Activated CD8-positive, alpha-beta memory T cell treated with anti-CD3 and anti-CD28 coated beads for 4 hours (primary cell): ENCODE results near the gene TPTE2.
A peak's percentile ranks its signal among the peaks of the same experiment; 100 is the strongest.
"Not testable (repeated sequence)": the region's sequence is repeated elsewhere in the genome, so short reads cannot be mapped to it uniquely, and the experiment has no call there.

Source experiments
- DNase-seq, 2 donors: peaks; one replicate each; pipeline ENCODE4 v3.0.0-alpha.2; 2020; ENCODE audit warnings: low read depth in 2 of 2

TPTE2 gene

DNA sequence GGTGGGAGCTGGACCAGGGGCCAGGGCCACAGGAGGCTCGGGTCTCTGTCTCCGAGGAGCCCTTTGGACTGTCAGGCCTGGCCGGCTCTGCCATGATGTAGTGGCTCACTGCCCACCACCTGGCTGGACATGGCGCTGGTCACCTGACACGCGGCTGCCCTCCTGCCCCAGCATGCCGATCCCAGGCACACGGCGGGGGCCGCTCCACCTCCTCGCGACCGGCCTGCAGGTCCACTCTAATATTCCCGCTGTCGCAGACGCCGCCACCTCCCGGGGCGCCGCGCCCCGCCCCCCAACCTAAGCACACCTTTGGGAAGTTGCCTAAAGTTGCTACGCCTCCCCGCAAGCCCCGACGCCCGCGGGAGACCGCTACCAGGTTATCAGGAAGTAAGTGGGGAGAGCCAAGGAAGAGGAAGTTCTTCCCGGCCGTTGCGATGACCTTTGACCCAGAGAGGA lies at the start of gene TPTE2:
Gene TPTE2 (minus strand): TSS at position 406 of the 456 bp plus-strand sequence. CDS start 58,298 bp downstream, outside the sequence.
- DNase-seq = not testable (repeated sequence)

DNA sequence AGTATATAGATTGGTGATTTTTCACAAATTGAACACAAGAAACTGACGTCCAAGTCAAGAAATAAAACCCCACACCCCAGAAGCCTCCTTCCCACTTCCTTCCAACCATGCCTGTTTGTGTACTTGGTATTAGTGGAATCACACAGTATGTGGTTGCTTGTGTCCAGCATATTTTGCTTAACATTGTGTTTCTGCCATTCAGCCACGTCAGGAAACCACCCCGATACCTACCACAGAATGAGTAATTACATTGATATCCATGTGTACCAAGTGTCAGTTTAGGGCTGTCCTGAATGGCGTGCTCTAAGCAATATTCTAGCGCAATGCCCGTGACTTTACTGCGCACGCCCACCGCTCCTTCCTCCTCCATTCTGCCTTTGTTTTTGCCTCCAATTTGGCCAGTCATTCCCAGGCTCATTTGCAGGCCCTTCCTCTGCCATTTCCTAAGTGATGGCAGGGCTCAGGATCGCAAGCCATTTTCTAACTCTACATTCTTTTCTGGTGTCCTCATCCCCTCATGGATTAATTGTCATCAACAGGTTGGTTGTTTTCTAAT lies 46.3 kb upstream of the TPTE2 start:
- no peak for DNase-seq

DNA sequence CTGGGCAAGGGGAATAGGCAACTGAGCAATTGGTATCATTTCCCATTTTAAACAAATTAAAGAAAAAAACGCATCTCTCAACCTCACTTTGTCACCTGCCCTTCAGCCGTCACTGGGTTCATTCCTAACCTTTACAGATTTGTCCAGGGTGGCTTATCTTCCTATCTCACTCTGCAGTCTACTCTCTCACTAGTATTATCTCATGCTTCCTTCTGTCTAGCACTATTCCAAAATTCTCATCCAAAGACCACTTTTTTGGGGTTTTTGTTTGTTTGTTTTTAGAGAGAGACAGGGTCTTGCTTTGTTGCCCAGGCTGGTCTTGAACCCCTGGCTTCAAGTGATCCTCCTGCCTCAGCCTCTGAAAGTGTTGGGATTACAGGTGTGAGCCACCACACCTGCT lies 45.4 kb upstream of the TPTE2 start:
- no peak for DNase-seq

DNA sequence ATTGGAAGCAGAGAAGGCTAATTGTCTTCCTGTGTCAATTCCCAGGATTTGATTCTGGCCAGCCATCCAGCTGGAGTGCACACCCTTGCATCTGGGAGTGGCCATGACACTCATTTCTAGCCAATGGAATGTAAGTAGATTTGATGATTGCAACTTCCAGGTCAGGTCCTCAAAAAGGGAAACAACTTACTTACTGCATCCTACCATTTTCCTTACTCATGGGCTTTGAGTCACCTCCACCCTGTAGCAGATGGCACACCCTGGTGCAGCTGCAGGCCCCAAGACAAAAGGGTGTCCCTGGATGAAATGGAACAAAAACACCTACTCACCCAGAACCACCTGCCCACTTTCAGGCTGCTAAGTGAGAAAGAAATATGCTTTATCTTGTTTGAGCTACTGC lies 44.8 kb upstream of the TPTE2 start:
- no peak for DNase-seq

DNA sequence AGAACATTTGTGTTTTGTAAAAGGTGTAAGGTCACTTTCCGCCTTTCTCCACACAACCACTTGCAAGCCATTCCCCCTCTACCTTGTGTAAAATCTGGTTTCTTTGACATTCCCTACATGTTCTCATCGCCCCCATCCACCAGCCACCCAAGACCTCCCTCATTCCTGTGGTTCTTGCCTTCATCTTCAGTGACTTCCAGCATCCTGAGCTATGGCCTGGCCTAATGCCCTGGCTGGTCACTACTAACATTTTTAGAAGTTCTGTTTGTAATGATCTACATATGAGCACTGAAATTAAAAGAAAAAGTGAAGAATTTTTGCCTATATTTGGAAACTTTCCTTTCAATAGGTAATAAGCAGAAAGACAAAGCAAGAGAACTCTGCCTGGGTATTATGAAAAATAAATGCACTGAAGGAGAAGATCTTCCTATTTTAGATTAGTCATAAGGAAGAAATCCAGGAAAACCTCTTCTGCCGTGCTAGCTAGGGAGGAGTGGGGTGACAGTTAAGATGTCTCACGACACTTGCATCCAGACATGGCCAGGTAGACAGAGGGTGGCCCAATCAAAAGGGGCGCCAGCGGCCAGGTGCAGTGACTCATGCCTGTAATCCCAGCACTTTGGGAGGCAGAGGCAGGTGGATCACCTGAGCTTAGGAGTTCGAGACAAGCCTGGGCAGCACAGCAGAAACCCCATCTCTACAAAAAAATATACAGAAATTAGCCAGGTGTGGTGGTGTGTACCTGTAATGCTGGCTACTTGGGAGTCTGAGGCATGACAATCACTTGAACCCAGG lies 44.0 kb upstream of the TPTE2 start:
- DNase-seq = no peak

DNA sequence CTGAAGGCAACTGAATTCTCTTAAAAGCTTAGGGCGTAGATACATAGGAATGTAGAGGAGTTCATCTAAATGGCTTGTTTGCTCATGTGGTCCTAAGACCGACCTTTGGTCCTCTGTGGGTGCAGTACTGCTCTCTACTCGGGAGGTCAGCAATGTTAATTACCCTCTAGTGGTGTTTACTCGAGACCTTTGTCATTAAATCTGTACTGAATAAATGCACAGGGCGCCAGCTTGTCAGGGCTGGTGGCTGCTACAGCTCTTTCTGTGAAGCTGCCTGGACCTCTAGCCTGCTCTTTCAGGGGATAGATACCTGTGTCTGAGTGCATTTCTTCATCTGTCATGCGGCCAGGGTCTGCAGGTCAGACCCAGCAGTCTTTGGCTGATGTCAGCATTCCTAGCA lies 43.0 kb upstream of the TPTE2 start:
- no peak for DNase-seq

DNA sequence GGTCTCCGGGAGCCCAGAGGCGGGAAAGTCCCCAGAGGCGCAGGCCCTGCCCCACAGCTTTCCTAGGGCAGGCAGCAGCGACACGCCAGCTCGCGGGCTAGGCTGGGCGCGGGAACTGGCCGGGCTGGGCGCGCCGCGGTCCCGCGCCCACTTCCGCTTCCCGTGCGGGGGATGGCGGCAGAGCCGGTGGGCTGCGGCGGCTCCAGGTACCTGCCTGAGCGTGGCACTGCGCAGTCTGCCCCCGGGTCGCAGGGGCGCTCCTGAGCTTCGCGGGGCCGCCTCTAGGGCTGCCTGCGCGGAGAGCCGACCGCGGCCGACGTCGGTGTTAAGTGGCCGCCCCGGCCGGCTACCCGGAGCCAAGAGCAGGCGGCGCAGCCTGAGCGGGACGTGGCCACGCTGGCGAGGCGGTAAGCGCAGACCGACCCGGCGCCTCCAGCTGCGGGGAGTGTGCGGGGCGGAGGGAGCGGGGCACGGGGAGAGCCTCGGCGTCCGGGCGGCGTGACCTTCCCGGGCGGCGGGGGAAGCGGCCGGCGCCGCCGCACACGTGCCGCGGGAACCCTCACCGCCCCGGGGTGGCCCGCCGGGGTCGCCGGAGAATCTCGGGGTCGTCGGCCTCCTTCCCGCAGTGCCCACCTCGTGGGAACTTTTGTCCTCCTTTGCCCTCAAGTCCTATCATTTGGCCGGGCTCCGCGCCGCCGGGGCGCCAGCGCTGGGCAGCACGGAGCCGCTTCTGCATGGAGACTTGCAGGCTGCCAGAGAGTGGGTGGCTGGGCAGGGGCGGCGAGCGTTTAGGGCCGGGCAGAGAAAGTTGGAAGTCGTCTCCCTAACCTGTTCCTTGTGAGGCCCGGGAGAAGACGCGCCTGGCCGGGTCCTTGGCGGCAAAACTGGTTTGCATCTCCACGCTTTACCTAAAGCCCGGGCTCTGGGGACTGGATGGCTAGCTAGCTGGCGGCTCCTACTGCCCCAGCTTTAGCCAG lies 40.7 kb upstream of the TPTE2 start:
- no peak for DNase-seq

DNA sequence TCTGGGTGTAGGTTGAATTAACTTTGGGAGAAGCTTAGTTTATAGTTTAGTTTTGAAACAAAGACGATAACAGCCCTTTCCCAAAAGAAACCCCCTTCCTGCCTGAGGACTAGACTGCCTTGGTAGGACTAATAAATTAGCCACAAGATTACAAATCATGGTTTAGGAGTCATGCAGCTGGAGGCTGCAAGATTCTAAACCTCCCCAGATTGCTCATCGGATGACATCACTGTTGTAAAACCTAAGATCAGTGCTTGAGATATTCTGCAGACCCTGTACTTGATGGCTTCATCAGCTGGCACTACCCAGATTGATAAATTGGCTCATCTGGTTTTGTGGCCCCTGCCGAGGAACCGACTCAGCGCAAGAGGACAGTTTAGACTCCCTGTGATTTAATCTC lies 36.2 kb upstream of the TPTE2 start:
- DNase-seq = no peak

DNA sequence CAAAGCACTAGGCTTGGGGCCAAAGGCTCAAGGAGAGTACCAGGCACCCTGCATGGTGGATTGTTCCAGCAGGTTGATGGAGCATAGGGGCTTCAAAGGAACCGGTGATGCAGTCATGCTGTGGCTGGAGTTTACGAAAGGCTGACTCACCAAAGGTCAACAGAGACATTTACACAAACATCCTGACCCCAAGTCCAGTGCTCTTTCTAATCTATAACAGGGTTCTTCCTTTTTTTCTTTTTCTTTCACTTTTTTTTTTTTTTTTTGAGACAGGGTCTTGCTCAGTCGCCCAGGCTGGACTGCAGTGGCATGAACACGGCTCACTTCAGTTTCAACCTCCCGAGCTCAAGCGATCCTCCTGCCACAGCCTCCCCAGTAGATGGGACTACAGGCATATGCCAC lies 35.6 kb upstream of the TPTE2 start:
- no peak for DNase-seq

DNA sequence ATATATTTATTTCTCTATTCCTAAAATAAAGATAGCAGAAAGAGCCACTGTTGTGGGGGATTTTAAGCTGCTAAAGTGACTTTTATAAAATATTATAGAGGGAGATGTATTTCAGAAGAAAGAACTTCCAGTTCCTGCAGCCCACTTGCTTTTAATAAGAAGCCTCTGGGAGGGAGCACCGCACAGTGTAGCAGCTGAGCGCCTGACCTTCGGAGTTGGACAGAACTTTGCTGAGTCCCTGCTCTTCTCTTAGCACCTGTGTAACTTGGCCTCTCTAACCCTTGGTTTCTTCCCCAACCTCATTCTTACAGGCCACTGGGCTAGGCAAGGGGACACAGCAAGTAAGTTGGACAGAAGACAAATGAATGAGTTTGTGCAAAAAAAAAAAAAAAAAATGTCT lies 34.8 kb upstream of the TPTE2 start:
- no peak for DNase-seq

DNA sequence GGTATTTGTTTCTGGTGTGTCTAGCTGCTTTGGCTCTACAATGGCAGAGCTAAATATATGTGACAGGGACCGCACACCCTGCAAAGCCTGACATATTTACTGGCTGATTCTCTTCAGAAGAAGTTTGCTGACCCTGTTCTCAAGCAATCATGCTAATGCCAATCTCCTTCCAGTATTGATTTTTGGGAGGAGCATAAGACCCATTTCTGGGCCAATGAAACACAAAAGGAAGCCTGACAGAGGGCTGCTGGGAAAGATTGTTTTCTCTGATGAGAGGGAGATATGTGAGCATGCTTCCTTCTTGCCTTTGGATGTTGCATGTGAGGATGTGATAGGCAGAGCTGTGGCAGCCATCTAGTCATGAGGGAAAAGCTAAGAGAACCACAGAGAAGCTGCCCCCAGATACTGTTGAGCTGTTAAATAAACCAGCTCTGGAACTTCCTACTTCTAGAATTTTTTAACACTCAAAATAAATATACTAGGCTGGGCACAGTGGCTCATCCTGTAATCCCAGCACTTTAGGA lies 31.4 kb upstream of the TPTE2 start:
- no peak for DNase-seq

DNA sequence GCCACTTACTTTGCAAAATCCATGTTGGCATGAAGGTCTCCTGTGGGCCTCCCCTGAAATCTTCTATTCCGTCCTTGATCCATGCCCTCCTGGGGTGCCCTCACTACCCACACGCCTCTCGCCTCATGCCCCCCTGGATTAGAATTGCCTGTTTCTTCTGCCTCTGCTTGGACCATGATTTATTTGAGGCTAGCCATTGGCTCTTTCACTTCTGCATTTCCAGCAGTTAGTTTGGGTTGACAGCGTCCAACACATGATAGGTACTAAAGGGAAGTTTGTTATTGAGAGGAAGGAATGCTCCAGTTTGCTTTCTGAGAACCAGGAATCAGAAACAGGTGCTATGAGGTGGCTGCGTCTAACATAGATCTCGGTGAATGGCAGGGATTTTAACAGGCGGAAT lies 30.5 kb upstream of the TPTE2 start:
- no peak for DNase-seq

DNA sequence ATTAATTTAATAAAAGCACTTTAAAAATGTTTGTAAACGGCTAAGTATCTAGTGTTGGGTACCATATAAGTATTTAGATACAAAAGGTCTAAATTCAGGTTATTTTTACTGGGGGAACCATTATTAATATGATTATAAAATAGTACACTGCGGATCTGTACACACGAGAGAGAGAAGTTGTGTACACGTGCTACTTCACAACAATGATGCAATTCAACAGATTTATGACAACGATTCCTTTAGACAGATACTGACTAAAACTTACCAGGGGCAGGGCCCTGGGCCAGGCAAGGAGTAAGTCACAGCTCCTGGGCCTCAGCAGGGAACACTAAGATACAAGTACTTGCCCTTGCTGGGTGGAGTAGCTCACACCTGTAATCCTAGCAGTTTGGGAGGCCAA lies 29.1 kb upstream of the TPTE2 start:
- DNase-seq = no peak

DNA sequence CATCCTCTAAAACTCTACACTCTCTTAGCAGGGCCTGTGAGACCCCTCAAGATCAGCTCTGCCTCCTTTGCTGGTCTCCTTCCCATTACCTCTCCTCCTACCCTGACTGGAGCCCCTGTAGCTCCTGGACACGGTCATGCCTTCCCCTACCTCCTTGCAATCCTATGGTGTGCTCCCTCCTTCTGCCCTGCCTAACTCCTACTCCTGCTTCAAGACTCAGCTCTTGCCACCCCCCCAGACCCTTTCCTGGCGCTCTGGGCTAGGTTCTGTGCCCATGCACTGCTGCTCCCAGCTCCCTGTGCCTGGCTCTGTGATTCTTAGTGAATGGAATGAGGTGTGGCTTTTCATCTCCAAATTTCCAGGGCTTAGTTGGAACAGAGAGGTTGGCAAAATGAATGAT lies 28.0 kb upstream of the TPTE2 start:
- DNase-seq = no peak

DNA sequence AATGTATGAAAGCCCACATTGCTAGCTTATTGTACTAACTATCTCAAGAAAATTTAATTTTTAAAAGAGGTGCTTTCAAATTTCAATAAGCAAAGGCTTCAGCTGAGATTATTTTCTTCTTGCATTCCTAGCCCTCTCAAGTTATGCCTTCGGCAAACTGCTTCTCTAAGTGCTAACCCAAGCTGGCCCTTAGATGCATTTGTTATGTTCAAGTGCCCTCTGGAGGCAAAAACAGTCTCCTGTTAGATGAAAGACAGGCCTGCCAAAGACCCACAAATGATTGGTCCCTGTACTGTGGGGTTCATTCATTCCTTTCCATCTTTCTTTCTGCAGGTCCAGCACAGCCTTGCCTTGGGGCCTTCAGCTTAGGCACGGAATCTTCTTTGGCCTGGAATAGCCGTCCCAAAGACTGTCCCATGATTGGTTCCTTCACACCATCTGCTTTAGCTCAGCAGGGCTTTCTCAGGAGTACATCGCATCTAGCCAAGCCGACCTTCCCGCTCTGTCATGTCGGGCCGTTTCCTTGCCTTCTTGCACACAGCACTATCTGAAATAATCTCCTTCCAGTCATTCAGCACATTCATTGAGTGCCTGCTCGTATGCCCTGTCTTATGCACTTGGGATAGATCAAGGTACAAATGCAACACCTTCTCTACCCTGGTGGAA lies 26.4 kb upstream of the TPTE2 start:
- DNase-seq = no peak

DNA sequence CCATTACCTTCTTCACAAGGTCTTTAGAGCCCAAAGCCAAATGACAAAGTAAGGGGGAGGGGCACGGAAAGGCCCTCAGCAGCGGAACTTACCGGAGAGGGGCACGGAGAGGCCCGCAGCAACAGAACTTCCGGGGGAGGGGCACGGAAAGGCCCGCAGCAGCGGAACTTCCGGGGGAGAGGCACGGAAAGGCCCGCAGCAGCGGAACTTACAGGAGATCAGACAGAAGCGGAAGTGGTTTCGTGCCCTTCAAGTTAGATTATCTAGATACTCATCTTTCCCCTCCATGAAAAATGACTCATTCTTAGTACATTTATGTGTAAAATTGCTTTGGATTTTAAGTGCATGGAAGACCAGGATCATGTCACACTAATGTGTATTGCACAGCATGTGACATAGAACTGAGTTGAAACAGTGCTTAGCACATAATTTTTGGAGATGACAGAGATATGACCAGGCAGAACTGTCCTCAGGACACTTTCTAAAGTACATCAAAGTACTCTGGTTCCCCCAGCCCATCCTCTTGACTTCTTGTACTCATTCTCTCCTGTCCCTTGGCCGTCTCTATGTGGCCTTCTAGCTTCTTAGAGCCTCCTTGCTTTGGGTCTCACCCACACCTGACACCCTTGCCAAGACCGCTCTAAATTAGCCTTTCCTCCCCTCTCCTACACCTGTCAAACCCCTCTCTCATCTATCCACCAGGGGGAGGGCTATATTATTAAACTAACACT lies 25.7 kb upstream of the TPTE2 start:
- DNase-seq = peak; percentile 50 to 61

DNA sequence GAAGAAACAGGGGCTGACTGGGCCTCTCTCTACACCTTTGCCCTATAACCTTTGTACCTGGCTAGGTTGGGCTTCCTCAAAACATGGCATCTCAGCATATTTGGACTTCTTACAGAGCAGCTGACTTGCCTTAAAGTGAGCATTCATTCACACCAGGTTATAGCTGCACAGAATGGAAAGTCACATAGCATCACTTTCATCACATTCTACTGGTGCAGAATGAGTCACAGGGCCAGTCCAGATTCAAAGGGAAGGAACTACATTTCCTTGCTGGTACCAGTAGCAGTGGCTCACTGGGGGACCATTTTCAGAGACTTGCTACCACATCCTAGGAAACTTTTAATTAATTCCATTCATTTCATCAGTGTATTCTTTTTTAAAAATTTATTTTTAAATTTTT lies 20.3 kb upstream of the TPTE2 start:
- DNase-seq = no peak

DNA sequence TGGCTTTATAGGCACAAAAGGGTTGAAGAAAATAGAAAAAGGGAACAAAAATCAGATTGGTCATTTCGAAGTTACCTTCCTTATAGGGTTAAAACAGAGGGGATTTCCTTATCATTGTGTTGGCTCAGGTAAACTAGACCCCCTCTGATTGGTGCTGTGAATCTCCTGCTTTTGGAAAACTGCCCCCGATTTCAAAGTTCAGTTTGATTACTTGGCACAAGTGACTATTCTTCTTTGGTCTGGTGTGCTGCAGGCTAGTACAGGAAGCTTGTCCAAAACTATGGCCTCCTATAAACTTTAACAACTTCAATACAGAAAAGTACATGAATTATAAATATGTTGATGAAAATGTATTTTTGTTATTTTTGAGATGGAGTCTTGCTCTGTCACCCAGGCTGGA lies 13.9 kb upstream of the TPTE2 start:
- DNase-seq = no peak

DNA sequence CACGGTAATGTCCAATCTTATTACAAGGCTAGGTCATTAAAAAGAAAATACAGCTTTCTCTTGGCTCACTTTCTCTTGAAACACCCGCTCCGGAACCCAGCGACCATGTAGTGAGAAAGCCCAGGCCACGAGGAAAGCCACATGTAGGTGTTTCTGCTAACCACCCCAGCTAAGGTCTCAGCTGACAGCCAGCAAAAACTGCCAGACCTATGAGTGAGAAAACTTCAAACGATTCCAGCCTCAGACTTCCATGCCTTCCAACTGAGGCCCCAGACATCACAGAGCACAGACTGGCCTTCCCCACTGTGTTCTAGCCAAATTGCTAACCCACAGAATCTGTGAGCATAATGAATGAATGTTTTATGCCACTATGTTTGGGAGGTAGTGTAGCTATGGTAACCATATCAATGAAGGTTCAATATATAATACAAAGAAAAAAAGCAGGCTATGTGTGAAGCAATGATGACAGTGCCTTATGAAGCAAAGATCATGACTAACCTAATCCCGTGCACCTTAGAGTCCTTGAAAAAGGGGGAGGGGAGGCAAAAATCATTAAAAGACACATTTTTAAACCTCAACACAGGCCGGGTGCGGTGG lies 11.9 kb upstream of the TPTE2 start:
- no peak for DNase-seq

DNA sequence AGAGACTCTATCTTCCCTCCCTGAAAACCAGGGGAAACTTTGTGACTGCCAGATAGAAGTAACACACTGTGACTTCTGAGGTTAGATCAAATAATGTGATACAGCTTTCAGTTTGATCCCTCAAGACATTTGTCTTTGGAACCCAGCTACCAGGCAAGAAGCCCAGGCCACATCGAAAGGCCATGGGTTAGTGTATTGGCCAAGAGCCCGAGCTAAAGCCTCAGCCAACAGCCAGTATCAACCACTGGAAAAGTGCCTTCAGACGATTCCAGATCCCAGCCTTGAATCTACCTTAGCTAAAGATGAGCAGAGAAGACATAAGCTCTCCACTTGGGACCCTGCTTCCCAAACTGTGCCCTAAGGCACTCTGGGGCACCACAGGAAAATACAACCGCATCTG lies 10.9 kb upstream of the TPTE2 start:
- DNase-seq = no peak
